GM19395 (cell line): Measurements from ENCODE around the gene IER5.

ENCODE experiments used
- ATAC-seq: cut with Tn5 transposase; IDR thresholded peaks from one replicate; pipeline ENCODE4 v1.9.1; 2021; ENCODE audit warnings: mild to moderate bottlenecking, moderate library complexity; ENCODE audit not compliant: unreplicated experiment

The IER5 gene

GRCh38 chr1:181095763-181096184 lies 7.3 kb downstream of the IER5 start:
- ATAC-seq = no peak

GRCh38 chr1:181097242-181097641 lies 8.7 kb downstream of the IER5 start:
- ATAC-seq = no peak

- peak; percentile 70 for ATAC-seq
Measured at GRCh38 chr1:181099152-181100014, 10.9 kb downstream of the IER5 start.

GRCh38 chr1:181100015-181100905 lies 11.8 kb downstream of the IER5 start:
- ATAC-seq = no peak

- no peak for ATAC-seq
Measured at GRCh38 chr1:181100934-181101333, 12.4 kb downstream of the IER5 start.

GRCh38 chr1:181101581-181102226 lies 13.2 kb downstream of the IER5 start:
- no peak for ATAC-seq

- ATAC-seq = no peak
Measured at GRCh38 chr1:181102841-181103240, 14.3 kb downstream of the IER5 start.

GRCh38 chr1:181103399-181103798 lies 14.9 kb downstream of the IER5 start:
- no peak for ATAC-seq

- no peak for ATAC-seq
Measured at GRCh38 chr1:181104042-181104789, 15.7 kb downstream of the IER5 start.

GRCh38 chr1:181104790-181105133 lies 16.3 kb downstream of the IER5 start:
- ATAC-seq = peak; percentile 14

- ATAC-seq = peak; percentile 68
Measured at GRCh38 chr1:181105134-181106021, 16.9 kb downstream of the IER5 start.

GRCh38 chr1:181106022-181106312 lies 17.5 kb downstream of the IER5 start:
- ATAC-seq = no peak

GRCh38 chr1:181106479-181106878 lies 18.0 kb downstream of the IER5 start:
- no peak for ATAC-seq

GRCh38 chr1:181107711-181108110 lies 19.2 kb downstream of the IER5 start:
- ATAC-seq = no peak

- no peak for ATAC-seq
Measured at GRCh38 chr1:181108304-181108867, 19.9 kb downstream of the IER5 start.

- ATAC-seq = no peak
Measured at GRCh38 chr1:181110013-181110412, 21.5 kb downstream of the IER5 start.

GRCh38 chr1:181111559-181111958 lies 23.1 kb downstream of the IER5 start:
- ATAC-seq = no peak

GRCh38 chr1:181112071-181112929 lies 23.8 kb downstream of the IER5 start:
- ATAC-seq = no peak
